ENCODE measurements around the gene SPPL3. TPM values are rescaled to one million over a fixed set of nuclear protein-coding genes. Genes with fewer than 3 reads are reported as not detected.

The SPPL3 gene
- total RNA-seq, 2 experiments from 2014 or later, result 24.7 to 27.6 TPM

- DNase-seq, result no peak
- H3K27me3 Mint-ChIP-seq, result peaks cover 9% of the 10 kb centered on the region
- H3K27ac Mint-ChIP-seq, result no peak overlapping the region
- H3K4me3 Mint-ChIP-seq, result no peak overlapping the region
- H3K36me3 Mint-ChIP-seq, result peaks cover 3% of the 10 kb centered on the region
- H3K4me1 Mint-ChIP-seq, result peaks cover 4% of the 10 kb centered on the region
- peaks cover 8% of the 10 kb centered on the region for H3K9me3 Mint-ChIP-seq
These were observed 145.2 kb downstream of the SPPL3 start for GRCh38 chr12:120758798-120759590.

- DNase-seq, result no peak
- H3K4me1 Mint-ChIP-seq, result peaks cover 4% of the 10 kb centered on the region
- peaks cover 8% of the 10 kb centered on the region for H3K9me3 Mint-ChIP-seq
- peaks cover 9% of the 10 kb centered on the region for H3K27me3 Mint-ChIP-seq
- no peak overlapping the region for H3K27ac Mint-ChIP-seq
- peaks cover 3% of the 10 kb centered on the region for H3K36me3 Mint-ChIP-seq
- H3K4me3 Mint-ChIP-seq, result no peak overlapping the region
These were observed 146.2 kb downstream of the SPPL3 start for GRCh38 chr12:120757949-120758348.

- peaks cover 8% of the 10 kb centered on the region for H3K9me3 Mint-ChIP-seq
- H3K4me1 Mint-ChIP-seq, result peaks cover 4% of the 10 kb centered on the region
- H3K27me3 Mint-ChIP-seq, result peaks cover 9% of the 10 kb centered on the region
- H3K27ac Mint-ChIP-seq, result no peak overlapping the region
- DNase-seq, result no peak
- H3K36me3 Mint-ChIP-seq, result peaks cover 3% of the 10 kb centered on the region
- no peak overlapping the region for H3K4me3 Mint-ChIP-seq
These were observed 146.9 kb downstream of the SPPL3 start for GRCh38 chr12:120757226-120757742.

DNA sequence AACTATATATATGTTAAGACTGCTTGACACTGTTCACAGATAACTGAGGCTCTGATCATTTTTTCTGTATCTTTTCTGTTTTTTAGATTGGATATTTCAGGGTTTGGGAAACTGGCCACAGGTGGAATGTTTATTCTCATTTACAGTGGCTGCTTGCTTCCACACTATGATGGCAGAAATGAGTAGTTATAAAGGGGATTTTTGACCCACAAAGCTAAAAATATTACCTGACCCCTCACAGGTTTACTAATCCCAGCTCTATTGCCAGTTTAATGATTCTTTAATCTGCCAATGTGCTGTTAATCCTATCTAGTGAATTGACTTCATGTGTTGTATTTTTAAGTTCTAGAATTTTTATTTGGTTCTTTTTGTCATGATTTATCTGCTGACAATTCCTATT lies 148.9 kb downstream of the SPPL3 start:
- peaks cover 8% of the 10 kb centered on the region for H3K9me3 Mint-ChIP-seq
- no peak for DNase-seq
- H3K27me3 Mint-ChIP-seq, result peaks cover 14% of the 10 kb centered on the region
- H3K27ac Mint-ChIP-seq, result no peak overlapping the region
- no peaks in the 10 kb centered on the region for H3K36me3 Mint-ChIP-seq
- peaks cover 4% of the 10 kb centered on the region for H3K4me1 Mint-ChIP-seq
- no peak overlapping the region for H3K4me3 Mint-ChIP-seq

GRCh38 chr12:120754792-120755191 lies 149.4 kb downstream of the SPPL3 start:
- no peaks in the 10 kb centered on the region for H3K36me3 Mint-ChIP-seq
- H3K27ac Mint-ChIP-seq, result no peak overlapping the region
- DNase-seq, result no peak
- no peak overlapping the region for H3K4me3 Mint-ChIP-seq
- peaks cover 4% of the 10 kb centered on the region for H3K4me1 Mint-ChIP-seq
- H3K27me3 Mint-ChIP-seq, result peaks cover 14% of the 10 kb centered on the region
- H3K9me3 Mint-ChIP-seq, result peaks cover 8% of the 10 kb centered on the region

DNA sequence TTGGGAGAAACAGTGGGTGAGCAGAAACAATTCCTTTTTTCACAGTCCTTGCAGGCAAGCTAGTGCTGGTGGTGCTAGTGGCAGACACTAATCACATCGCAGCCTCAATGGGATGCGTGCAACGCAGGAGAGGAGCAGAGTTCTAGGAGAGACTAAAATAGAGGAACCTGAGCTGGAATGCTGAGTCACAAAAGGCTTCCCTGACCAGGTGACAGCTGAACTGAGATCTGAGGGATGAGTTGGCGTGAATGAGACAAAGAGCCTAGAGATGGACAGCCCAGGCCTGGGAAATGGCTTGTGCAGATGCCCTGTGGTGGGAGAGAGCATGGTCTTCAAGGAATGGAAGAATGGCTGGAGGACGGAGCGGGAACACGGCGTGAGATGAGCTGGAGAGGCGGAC lies 152.8 kb downstream of the SPPL3 start:
- DNase-seq, result no peak
- peaks cover 4% of the 10 kb centered on the region for H3K4me1 Mint-ChIP-seq

DNA sequence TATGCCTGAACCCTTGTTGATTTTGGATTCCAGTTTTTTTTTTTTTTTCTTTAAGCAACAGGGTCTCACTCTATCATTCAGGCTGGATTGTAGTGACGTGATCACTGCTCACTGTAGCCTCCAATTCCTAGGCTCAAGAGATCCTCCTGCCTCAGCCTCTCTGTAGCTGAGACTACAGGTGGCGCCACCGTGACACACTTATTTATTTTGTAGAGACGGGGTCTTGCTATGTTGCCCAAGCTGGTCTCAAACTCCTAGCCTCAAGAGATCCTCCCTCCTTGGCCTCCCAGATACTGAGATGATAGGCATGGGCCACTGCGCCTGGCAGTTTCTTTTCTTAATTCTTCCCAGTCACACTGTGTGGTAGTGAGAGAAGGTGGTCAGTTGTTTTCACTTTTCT lies 153.4 kb downstream of the SPPL3 start:
- Mint-ChIP-seq H3K27me3 (peaks cover 14% of the 10 kb centered on the region), H3K4me3 (no peak overlapping the region), H3K9me3 (peaks cover 8% of the 10 kb centered on the region), H3K36me3 (no peaks in the 10 kb centered on the region), H3K27ac (no peak overlapping the region), H3K4me1 (peaks cover 4% of the 10 kb centered on the region)
- DNase-seq, result no peak

More for the DNA sequence above, 152.8 kb downstream of the SPPL3 start:
- peaks cover 8% of the 10 kb centered on the region for H3K9me3 Mint-ChIP-seq
- no peak overlapping the region for H3K4me3 Mint-ChIP-seq
- H3K27me3 Mint-ChIP-seq, result peaks cover 14% of the 10 kb centered on the region
- H3K27ac Mint-ChIP-seq, result no peak overlapping the region
- H3K36me3 Mint-ChIP-seq, result no peaks in the 10 kb centered on the region

- Mint-ChIP-seq H3K4me1 (no peaks in the 10 kb centered on the region), H3K9me3 (no peaks in the 10 kb centered on the region), H3K27ac (no peak overlapping the region), H3K27me3 (peaks cover 5% of the 10 kb centered on the region), H3K4me3 (no peak overlapping the region), H3K36me3 (no peaks in the 10 kb centered on the region)
- DNase-seq, result no peak
These were observed 154.9 kb downstream of the SPPL3 start for GRCh38 chr12:120749256-120749655.

GRCh38 chr12:120748242-120748641 lies 155.9 kb downstream of the SPPL3 start:
- Mint-ChIP-seq H3K4me3 (no peak overlapping the region), H3K27me3 (peaks cover 5% of the 10 kb centered on the region), H3K27ac (no peak overlapping the region), H3K36me3 (no peaks in the 10 kb centered on the region), H3K4me1 (no peaks in the 10 kb centered on the region), H3K9me3 (no peaks in the 10 kb centered on the region)
- DNase-seq, result no peak

GRCh38 chr12:120744922-120745493 lies 159.2 kb downstream of the SPPL3 start:
- no peak for DNase-seq
- no peaks in the 10 kb centered on the region for H3K4me1 Mint-ChIP-seq
- H3K27me3 Mint-ChIP-seq, result no peaks in the 10 kb centered on the region
- no peaks in the 10 kb centered on the region for H3K9me3 Mint-ChIP-seq
- no peak overlapping the region for H3K27ac Mint-ChIP-seq
- no peak overlapping the region for H3K4me3 Mint-ChIP-seq
- no peaks in the 10 kb centered on the region for H3K36me3 Mint-ChIP-seq

DNA sequence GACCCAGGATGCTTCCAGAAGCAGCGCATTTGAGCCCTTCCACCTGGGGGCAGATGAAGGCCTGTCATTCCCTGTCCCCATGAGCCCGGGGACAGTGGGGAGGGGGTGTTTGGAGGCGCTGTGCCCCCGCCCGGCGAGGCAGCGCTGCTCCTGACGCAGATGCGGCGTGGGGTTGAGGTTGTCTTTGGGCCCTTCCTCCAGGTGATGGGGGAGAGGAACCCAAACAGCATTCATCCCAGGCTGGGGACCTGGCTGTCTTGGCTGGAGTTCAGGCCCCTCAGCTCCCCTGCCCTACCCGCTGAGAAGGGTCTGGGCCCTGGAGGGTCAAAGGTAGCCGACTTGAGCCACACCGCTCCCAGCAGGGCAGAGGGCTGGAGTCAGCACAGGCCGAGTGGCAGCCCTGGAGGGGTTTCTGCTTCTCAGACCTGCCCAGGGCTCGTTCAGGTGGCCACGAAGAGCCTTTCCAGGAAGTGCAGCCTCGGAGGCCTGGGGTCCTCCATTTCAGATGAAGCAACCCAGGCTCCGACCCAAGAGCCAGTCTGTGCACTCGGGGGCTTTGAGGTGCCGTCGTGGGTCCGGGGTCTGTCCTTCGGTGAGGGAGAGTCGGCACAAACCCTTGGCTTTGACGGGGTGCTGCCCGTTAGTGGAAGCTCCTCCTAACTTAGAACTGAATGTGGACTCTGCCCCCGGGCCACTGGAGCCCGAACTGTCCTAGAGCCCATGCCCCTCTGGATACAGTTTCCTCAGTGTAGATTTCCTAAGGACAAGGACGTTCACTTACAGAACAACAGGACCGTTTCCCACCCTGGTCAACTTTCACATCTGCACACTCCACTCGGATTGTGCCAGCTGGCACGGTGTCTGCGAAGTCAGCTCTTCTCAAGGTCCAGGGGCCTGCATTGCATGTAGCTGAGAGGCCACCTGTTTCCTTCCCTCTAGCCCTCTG lies 162.4 kb downstream of the SPPL3 start:
- H3K4me3 Mint-ChIP-seq, result no peak overlapping the region
- H3K36me3 Mint-ChIP-seq, result no peaks in the 10 kb centered on the region
- H3K9me3 Mint-ChIP-seq, result no peaks in the 10 kb centered on the region
- H3K27me3 Mint-ChIP-seq, result no peaks in the 10 kb centered on the region
- H3K4me1 Mint-ChIP-seq, result no peaks in the 10 kb centered on the region
- no peak for DNase-seq
- no peak overlapping the region for H3K27ac Mint-ChIP-seq

GRCh38 chr12:120740871-120741270 lies 163.3 kb downstream of the SPPL3 start:
- DNase-seq, result no peak
- Mint-ChIP-seq H3K27me3 (no peaks in the 10 kb centered on the region), H3K27ac (no peak overlapping the region)

GRCh38 chr12:120739821-120740613 lies 164.1 kb downstream of the SPPL3 start:
- no peaks in the 10 kb centered on the region for H3K36me3 Mint-ChIP-seq

More at GRCh38 chr12:120740871-120741270, 163.3 kb downstream of the SPPL3 start:
- no peaks in the 10 kb centered on the region for H3K9me3 Mint-ChIP-seq
- no peak overlapping the region for H3K4me3 Mint-ChIP-seq
- H3K36me3 Mint-ChIP-seq, result no peaks in the 10 kb centered on the region
- no peaks in the 10 kb centered on the region for H3K4me1 Mint-ChIP-seq

DNA sequence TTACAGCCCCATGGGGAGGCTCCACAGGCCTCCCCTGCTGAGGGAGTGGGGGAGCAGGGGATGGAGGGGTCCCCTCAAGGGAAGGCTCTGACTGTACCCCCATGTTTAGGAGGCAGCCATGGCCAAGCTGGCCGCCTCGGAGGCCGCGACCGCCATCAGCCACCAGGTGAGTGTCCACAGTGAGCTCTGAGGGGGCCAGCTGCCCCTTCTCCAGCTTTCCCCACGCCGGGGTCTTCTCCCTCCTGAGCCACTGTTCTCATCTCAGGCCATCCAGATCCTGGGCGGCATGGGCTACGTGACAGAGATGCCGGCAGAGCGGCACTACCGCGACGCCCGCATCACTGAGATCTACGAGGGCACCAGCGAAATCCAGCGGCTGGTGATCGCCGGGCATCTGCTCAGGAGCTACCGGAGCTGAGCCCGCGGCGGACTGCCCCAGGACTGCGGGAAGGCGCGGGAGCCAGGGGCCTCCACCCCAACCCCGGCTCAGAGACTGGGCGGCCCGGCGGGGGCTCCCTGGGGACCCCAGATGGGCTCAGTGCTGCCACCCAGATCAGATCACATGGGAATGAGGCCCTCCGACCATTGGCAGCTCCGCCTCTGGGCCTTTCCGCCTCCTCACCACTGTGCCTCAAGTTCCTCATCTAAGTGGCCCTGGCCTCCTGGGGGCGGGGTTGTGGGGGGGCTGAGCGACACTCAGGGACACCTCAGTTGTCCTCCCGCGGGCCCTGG lies 165.0 kb downstream of the SPPL3 start:
- H3K36me3 Mint-ChIP-seq, result no peaks in the 10 kb centered on the region
- no peaks in the 10 kb centered on the region for H3K9me3 Mint-ChIP-seq
- H3K27ac Mint-ChIP-seq, result no peak overlapping the region
- H3K4me3 Mint-ChIP-seq, result no peak overlapping the region
- H3K4me1 Mint-ChIP-seq, result no peaks in the 10 kb centered on the region
- H3K27me3 Mint-ChIP-seq, result no peaks in the 10 kb centered on the region
- no peak for DNase-seq

More at GRCh38 chr12:120739821-120740613, 164.1 kb downstream of the SPPL3 start:
- Mint-ChIP-seq H3K27ac (no peak overlapping the region), H3K27me3 (no peaks in the 10 kb centered on the region), H3K4me1 (no peaks in the 10 kb centered on the region), H3K4me3 (no peak overlapping the region), H3K9me3 (no peaks in the 10 kb centered on the region)
- DNase-seq, result no peak
